Peyer's patch (tissue), 4 donors: Measurements from ENCODE around the gene MMADHC. TPM values are rescaled to one million over a fixed set of nuclear protein-coding genes. Genes with fewer than 3 reads are reported as not detected.

Experiments
- DNase-seq, 3 donors: peaks; one replicate each; pipeline ENCODE4 v3.0.0-alpha.2; 2017 to 2019
- H3K27ac ChIP-seq, 4 donors: fragments of 200-600 bp; sonication (generic); one replicate each; pipeline ENCODE4 v1.5.1; 2016 to 2019
- H3K27me3 ChIP-seq, 2 donors: fragments of 200-600 bp; sonication (generic); one replicate each; pipeline ENCODE4 v1.5.1; 2019
- H3K36me3 ChIP-seq, 3 donors: fragments of 200-600 bp; sonication (generic); one replicate each; pipeline ENCODE4 v1.5.1; 2016 to 2019
- H3K4me1 ChIP-seq, 4 donors: fragments of 200-600 bp; sonication (generic); one replicate each; pipeline ENCODE4 v1.5.1; 2016 to 2019
- H3K4me3 ChIP-seq, 4 donors: fragments of 200-600 bp; sonication (generic); 1 replicate in 3 of 4; 2 replicates in 1 of 4; pipeline ENCODE4 v1.5.1; 2016 to 2019; ENCODE audit warnings: mild to moderate bottlenecking in 1 of 4
- H3K9me3 ChIP-seq, 4 donors: fragments of 200-600 bp; sonication (generic); one replicate each; pipeline ENCODE4 v1.5.1; 2016 to 2019; ENCODE audit warnings: mild to moderate bottlenecking in 1 of 4
- POLR2A ChIP-seq, 2 donors: fragments of 450-650 bp; IDR thresholded peaks; one replicate each; pipeline ENCODE4 v1.5.1; 2017; ENCODE audit warnings: antibody characterized with exemption in 2 of 2, mild to moderate bottlenecking in 2 of 2, moderate library complexity in 2 of 2
- total RNA-seq, 4 donors: library from RNA; depleted of rRNA; stranded (reverse); fragments of >200 nt; gene quantifications; one replicate each; pipeline ENCODE4 v1.1.0, GENCODE V29; 2016
- TF ChIP-seq, protein P1 (sequence below), 6 experiments: fragments of 450-650 bp in 4 of 6; fragments of 200-600 bp in 2 of 6; sonication (generic) in 1 of 6; IDR thresholded peaks; one replicate each; pipeline ENCODE4 v1.5.1; 2017 to 2019; ENCODE audit warnings: antibody characterized with exemption in 6 of 6, mild to moderate bottlenecking in 3 of 6, moderate library complexity in 1 of 6

Gene MMADHC
- total RNA-seq, 4 donors from 2014 or later = 35.5 to 61.6 (median 45.5) TPM

DNA sequence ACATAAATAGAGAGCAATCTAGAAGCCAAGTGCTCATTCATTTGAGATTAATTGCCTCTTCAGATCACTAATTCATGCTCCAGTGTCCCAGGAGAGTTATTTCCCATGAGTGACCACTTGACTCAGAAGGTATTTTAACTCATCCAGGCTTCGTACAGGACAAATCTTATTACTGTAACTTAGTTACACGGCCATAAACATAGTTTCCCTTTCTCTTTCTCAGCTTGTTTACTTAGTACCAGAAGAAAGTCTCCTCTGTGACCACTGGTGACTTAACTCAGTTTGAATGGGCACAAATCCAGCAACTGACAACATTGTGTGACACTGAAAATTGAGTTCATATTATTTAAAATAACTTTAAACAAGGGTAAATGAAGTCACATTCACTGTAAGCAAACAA, 25.3 kb downstream of the MMADHC start:
- TF ChIP-seq, protein P1, sequence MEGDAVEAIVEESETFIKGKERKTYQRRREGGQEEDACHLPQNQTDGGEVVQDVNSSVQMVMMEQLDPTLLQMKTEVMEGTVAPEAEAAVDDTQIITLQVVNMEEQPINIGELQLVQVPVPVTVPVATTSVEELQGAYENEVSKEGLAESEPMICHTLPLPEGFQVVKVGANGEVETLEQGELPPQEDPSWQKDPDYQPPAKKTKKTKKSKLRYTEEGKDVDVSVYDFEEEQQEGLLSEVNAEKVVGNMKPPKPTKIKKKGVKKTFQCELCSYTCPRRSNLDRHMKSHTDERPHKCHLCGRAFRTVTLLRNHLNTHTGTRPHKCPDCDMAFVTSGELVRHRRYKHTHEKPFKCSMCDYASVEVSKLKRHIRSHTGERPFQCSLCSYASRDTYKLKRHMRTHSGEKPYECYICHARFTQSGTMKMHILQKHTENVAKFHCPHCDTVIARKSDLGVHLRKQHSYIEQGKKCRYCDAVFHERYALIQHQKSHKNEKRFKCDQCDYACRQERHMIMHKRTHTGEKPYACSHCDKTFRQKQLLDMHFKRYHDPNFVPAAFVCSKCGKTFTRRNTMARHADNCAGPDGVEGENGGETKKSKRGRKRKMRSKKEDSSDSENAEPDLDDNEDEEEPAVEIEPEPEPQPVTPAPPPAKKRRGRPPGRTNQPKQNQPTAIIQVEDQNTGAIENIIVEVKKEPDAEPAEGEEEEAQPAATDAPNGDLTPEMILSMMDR (IDR thresholded peaks at IDR 0.05) = peak in 3 of 6 experiments; percentile 9 to 15 (median 13)
- no peak for TF ChIP-seq POLR2A (IDR thresholded peaks at IDR 0.05)
- Histone ChIP-seq H3K36me3 (no peaks in the 10 kb centered on the region), H3K27ac (no peak overlapping the region), H3K4me1 (peaks cover 0 to 9% (median 0%) of the 10 kb centered on the region in 4 donors), H3K9me3 (no peaks in the 10 kb centered on the region), H3K4me3 (peak overlapping the region in 1 of 4 donors; percentile 5), H3K27me3 (no peaks in the 10 kb centered on the region)
- no peak for DNase-seq

DNA sequence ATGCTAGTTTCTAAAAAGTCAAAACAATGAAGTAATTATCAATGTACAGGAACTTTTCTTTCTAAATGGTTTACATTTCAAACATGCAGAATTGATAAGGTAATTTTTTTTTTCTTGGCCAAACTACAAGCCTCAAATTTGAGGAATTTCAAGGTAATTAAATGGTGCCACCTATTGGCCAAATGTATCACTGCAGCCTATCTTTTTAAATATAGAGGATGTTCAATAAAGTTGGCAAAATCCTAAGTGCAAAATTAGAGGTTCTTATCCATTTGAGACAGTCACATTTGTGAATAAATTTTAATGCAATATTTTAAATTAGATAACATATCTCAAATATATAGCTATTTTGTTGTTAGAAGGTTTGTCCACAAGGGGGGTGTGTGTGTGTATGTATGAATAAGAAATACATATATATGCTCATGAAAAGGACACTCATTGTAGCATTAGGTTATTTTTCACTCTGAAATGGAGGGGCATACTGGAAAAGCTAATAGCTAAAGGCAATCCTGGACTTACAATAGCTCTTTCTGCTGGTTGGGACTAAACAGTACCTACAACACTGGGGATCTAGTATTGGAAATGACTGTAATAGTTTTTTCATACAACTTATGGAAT, 26.2 kb downstream of the MMADHC start:
- no peak for DNase-seq
- H3K4me3 ChIP-seq = no peak overlapping the region
- no peaks in the 10 kb centered on the region for H3K9me3 ChIP-seq
- H3K36me3 ChIP-seq = no peaks in the 10 kb centered on the region
- H3K27me3 ChIP-seq = no peaks in the 10 kb centered on the region
- no peak overlapping the region for H3K27ac ChIP-seq
- H3K4me1 ChIP-seq = peaks cover 0 to 9% (median 0%) of the 10 kb centered on the region in 4 donors
- TF ChIP-seq, protein P1 (IDR thresholded peaks at IDR 0.05) = peak; percentile 81 to 89 (median 88)
- TF ChIP-seq POLR2A (IDR thresholded peaks at IDR 0.05) = no peak

DNA sequence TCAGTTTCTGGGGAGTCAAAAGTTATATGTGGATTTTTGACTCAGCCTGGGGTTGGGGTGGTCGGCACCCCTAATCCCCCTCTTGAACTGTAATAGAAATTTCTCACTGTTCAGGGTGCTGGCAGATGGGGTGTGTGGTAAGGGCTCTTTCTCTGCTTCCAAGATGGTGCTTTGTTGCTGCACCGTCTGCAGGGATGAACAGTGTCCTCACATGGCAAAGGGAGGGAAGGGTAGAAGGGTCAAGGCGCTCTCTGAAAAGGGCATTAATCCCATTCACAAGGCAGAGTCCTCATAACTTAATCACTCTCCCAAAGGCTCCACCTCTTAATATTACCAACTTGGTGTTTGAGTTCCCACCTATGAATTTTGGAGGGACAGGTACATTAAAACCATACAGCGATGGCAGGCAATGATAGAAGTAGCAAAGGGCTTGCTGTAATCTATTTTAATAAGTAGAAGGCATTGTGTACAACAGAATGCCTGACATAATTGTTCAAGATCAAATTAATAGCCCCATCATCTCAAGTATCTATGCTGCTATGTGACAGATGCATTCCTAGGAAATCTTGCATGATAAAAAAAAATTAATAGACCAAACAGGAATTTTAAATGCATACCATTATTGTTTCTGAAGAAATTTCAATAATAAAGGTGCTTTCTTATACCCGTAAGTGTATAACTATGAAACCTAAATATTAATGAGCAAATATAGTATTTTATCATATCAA, 28.1 kb downstream of the MMADHC start:
- Histone ChIP-seq H3K36me3 (no peaks in the 10 kb centered on the region), H3K9me3 (no peaks in the 10 kb centered on the region), H3K4me3 (no peak overlapping the region), H3K27ac (no peak overlapping the region), H3K27me3 (no peaks in the 10 kb centered on the region), H3K4me1 (peaks cover 0 to 9% (median 0%) of the 10 kb centered on the region in 4 donors)
- no peak for TF ChIP-seq POLR2A (IDR thresholded peaks at IDR 0.05)
- no peak for DNase-seq

DNA sequence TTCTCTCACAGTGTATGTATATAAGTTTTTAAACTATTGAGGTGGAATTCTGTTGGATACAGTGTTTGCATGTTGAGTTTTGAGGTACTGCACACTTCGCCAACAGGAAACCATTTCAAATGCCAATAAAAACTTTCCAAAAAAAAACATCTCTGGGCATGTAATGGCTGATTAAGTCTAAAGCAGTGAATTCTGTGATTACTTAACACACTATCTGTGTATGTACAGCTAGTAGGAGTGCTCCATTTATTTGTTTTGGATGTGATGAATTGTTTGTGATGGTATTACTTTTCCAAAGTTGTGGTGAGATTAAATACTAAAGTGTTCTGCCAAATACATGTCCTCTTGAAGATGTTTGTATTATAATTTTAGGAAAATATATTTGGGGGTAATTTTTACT, 31.1 kb downstream of the MMADHC start:
- H3K9me3 ChIP-seq = no peaks in the 10 kb centered on the region
- no peaks in the 10 kb centered on the region for H3K27me3 ChIP-seq
- no peak overlapping the region for H3K27ac ChIP-seq
- H3K4me1 ChIP-seq = no peaks in the 10 kb centered on the region
- no peak overlapping the region for H3K4me3 ChIP-seq
- no peak for TF ChIP-seq POLR2A (IDR thresholded peaks at IDR 0.05)
- TF ChIP-seq, protein P1 (IDR thresholded peaks at IDR 0.05) = no peak
- no peak for DNase-seq
- no peaks in the 10 kb centered on the region for H3K36me3 ChIP-seq

DNA sequence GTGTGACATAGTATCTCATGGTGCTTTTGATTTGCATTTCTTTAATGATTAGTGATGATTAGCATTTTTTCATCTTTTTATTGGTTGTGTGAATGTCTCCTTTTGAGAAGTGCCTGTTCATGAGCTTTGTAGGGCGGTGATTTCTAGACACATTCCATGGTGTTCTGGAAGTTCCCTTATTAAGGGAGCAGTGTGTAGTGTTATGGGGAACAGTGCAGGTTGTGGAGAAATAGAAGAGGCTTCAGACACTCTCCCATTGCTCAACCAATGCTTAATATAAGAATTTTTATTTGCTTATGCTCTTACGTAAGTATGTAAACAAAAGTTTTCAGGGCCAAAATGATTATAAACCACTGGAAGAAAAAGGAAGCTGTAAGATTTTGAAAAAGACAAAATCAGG, 34.7 kb downstream of the MMADHC start:
- TF ChIP-seq POLR2A (IDR thresholded peaks at IDR 0.05) = no peak
- TF ChIP-seq, protein P1 (IDR thresholded peaks at IDR 0.05) = no peak

DNA sequence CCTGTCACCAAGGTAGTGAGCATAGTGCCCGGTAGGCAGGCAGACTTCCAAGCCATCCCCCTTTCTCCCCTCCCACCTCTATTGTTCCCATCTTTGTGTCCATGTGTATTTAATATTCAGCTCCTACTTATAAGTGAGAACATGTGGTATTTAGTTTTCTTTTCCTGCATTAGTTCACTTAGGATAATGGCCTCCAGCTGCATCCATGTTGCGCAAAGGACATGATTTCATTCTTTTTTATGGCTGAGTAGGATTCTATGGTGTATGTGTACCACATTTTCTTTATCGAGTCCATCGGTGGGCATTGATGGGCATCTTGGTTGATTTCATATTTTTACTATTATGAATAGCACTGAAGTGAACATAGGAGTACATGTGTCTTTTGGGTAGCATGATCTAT, 35.3 kb downstream of the MMADHC start:
- no peak for DNase-seq
- H3K27ac ChIP-seq = no peak overlapping the region

More for the DNA sequence above, 34.7 kb downstream of the MMADHC start:
- H3K27ac ChIP-seq = no peak overlapping the region
- H3K27me3 ChIP-seq = no peaks in the 10 kb centered on the region
- no peaks in the 10 kb centered on the region for H3K36me3 ChIP-seq
- no peaks in the 10 kb centered on the region for H3K9me3 ChIP-seq
- no peak overlapping the region for H3K4me3 ChIP-seq
- no peak for DNase-seq
- H3K4me1 ChIP-seq = no peaks in the 10 kb centered on the region

More for the DNA sequence above, 35.3 kb downstream of the MMADHC start:
- Histone ChIP-seq H3K27me3 (no peaks in the 10 kb centered on the region), H3K4me1 (no peaks in the 10 kb centered on the region), H3K9me3 (no peaks in the 10 kb centered on the region), H3K36me3 (no peaks in the 10 kb centered on the region), H3K4me3 (no peak overlapping the region)
- no peak for TF ChIP-seq POLR2A (IDR thresholded peaks at IDR 0.05)
- TF ChIP-seq, protein P1 (IDR thresholded peaks at IDR 0.05) = no peak
